HG02943 (cell line): ENCODE results near the gene ATP1B3.
"Not testable (repeated sequence)": the region's sequence is repeated elsewhere in the genome, so short reads cannot be mapped to it uniquely, and the experiment has no call there.

Experiments used
- ATAC-seq: cut with Tn5 transposase; IDR thresholded peaks from one replicate; pipeline ENCODE4 v1.9.1; 2021; ENCODE audit warnings: mild to moderate bottlenecking, low read depth, moderate library complexity; ENCODE audit not compliant: unreplicated experiment

ATP1B3 gene

GRCh38 chr3:141876381-141876890 is at the start of gene ATP1B3:
Gene ATP1B3, plus strand, starts transcription at chr3:141876643. Its CDS starts 159 bp downstream, at chr3:141876802.
- ATAC-seq, result peak; percentile 74

DNA sequence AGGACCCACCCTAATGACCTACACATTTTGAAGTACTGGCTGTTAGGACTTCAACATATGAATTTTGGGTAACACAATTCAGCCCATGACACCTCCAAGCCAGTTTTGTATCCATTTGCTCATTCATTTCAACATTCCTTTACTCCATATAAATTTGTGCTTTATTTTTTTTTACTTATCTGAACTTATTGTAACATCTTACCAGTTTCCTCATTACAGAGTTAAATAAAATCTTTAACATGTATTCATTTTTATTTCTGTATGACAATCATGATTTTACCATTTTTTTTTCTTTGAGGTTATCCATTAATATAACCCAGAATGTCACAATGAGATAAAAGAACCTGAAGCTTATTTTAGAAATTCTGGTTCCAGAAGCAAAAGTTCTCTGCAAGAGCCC is 48.0 kb upstream of the ATP1B3 start:
- no peak for ATAC-seq

- no peak for ATAC-seq
Measured at GRCh38 chr3:141828890-141829289, 47.6 kb upstream of the ATP1B3 start.

DNA sequence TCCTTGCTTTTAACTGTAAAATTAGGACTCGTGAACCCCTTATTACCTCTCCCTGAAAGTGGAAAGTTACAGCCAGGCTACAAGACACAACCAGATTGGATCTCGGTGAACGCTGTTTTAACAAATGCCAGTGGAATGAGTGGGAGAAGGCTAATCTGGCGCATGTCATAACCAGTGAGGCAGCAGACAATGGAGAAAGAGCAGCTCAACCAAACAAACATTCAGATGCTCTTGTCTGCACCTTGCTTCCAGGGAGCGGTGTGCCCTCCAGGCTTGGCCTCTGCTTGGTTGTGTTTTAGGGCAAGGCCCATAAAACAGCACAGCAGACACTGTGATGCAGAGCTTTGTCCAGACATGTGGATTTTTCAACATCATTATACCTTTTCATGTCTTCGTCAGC is 45.9 kb upstream of the ATP1B3 start:
- ATAC-seq, result no peak

DNA sequence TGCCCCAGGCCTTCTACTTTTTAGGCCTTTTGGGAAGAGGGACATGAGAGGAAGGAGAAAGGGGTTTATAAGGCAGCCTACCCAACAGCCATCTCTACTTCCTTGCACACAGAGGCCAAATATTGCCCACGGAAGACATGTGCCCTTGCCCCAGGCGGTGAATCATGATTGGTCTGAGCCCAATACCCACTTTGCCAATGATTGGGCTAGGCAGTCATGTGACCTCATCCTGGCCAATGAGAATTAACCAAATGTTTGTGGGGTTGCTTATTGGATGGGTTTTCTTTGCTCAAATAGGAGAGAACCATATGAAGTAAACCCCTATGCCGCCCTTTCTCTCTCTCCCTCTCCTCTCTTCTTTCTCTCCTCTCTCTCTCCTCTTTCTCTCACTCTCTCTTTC is 42.2 kb upstream of the ATP1B3 start:
- no peak for ATAC-seq

GRCh38 chr3:141835557-141836229 is 40.8 kb upstream of the ATP1B3 start:
- no peak for ATAC-seq

DNA sequence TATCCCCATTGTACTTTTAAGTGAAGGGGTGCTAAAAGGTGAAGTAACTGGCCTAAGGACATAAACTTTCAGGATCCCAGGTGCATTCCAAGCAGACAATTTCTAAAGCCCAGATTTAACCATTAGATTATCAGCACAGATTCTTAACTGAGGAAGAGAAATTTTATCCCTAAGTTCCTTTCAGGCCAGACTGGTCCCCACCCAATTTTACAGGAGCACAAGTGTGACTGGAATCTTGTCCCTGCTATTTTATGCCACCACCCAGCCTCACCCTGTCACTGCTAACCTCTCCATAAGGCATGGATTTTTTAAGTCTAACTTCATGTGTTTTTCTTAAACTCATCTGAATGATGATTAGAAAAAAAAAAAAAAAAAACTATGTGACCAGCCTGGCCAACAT is 37.1 kb upstream of the ATP1B3 start:
- ATAC-seq, result no peak

GRCh38 chr3:141840737-141841544 is 35.5 kb upstream of the ATP1B3 start:
- no peak for ATAC-seq

GRCh38 chr3:141844108-141844507 is 32.3 kb upstream of the ATP1B3 start:
- ATAC-seq, result no peak

DNA sequence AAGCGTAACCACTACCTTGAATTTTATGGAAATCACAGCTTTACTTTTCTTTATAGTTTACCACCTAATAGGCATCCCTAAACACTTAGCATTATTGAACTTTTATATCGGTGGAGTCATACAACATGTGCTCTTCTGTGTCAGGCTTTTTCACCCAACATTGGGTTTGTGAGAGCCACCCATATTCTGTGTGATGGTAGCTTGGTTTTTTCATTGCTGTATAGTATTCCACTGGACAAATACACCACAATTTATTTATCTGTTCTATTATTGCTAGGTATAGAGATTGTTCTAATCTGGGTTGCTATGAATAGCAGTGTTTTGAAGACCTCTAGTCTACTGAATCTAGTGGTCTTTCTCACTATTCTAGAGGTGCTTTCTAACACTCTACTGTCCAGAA is 31.6 kb upstream of the ATP1B3 start:
- no peak for ATAC-seq

GRCh38 chr3:141845407-141846049 is 30.9 kb upstream of the ATP1B3 start:
- ATAC-seq, result no peak

GRCh38 chr3:141846050-141846433 is 30.4 kb upstream of the ATP1B3 start:
- no peak for ATAC-seq

GRCh38 chr3:141848159-141848748 is 28.2 kb upstream of the ATP1B3 start:
- ATAC-seq, result not testable (repeated sequence)

- no peak for ATAC-seq
Measured at GRCh38 chr3:141849056-141849815, 27.2 kb upstream of the ATP1B3 start.

DNA sequence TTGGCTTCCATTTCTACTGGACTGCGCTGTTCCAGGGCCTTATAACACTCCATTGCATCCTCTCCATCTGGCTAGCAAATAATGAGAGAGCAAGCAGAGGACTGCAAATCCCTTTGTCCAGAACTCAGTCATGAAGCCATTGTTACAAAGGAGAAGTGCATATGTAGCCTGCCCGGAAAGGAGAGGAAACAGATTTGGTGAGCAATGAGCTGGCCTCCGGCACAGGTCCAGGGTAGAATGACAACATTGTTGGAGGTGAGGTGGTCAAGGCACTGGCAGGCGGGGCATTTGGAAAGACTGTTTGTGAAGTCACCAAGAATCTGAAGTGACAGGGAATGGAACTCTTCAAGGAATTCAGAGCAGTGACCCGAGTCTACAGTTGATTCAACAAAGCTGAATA is 25.0 kb upstream of the ATP1B3 start:
- ATAC-seq, result no peak

DNA sequence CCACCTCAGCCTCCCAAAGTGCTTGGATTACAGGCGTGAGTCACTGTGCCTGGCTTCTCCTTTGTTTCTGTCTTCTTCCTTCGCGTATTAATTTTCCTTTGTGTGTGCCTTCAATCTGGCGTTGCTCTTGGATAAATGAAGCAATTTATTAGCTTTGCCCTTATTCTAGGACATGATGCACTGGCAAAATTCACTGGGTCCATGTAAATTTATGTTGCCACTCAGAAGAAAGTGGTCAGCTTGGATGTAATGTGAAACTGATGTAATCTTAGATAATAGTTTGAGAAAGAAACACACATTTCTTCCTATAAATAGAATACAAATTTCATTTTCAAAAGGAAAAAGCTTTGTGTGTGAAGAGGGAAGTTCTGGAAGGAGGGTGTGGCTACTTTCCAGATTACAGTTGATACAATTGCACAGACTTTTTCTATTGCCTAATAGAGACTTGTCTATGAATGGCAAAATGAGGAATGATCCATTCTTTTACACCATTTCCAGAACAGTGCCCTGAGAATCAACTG is 23.3 kb upstream of the ATP1B3 start:
- ATAC-seq, result no peak

DNA sequence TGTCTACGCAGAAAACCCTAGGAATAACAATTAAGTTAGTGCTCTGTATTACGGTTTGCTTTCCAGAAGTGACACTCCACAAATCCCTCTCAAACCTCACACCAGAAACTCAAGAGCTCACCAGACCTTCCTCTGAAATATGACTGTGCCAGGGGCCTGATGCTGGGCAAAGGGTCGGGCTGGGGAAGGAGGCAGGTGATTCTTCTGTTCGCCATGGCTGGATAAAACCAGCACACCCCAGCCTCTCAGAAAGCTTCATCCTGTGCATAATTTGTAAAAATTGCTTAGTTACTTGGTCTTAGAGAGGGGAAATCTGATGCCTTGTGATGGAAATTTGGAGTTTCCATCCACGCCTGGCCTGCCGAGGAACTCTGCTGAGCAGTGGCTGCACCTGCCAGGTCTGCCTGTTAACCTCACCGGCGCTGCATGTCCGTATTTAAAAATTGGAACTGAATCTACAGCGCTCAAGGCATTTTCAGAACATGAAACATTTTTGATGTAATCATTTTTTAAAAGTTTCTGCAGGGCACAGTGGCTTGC is 22.7 kb upstream of the ATP1B3 start:
- no peak for ATAC-seq

GRCh38 chr3:141854599-141854998 is 21.8 kb upstream of the ATP1B3 start:
- no peak for ATAC-seq

GRCh38 chr3:141858312-141858711 is 18.1 kb upstream of the ATP1B3 start:
- no peak for ATAC-seq

DNA sequence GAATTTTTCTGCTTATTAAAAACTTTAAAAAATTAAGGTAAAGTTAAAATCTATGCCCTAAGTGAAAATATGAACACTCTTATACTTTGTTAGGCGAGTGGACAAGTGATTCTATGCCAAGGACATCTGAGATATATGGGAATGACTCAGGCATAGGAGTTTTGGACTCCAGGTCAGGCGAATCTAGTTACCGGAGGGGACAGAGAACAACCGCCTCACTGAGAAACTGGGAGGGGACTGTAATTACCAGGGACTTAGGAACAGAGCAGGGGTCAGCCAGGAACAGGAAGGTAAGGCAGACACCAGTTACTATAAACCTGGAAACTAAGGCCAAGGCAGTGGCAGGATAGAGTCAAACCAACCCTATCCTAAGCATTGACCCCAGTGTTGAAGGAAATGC is 16.8 kb upstream of the ATP1B3 start:
- no peak for ATAC-seq
